Bronchial epithelial cell (primary cell): Measurements from ENCODE around the gene RIMBP3B. TPM values are rescaled to one million over a fixed set of nuclear protein-coding genes. Genes with fewer than 3 reads are reported as not detected.
"Not testable (repeated sequence)": the region's sequence is repeated elsewhere in the genome, so short reads cannot be mapped to it uniquely, and the experiment has no call there.

ENCODE experiments used
- DNase-seq: peaks from one replicate; pipeline ENCODE4 v3.0.0-alpha.2; 2010; ENCODE audit warnings: low read depth
- FAIRE-seq: peaks from 2 replicates; lab custom pipeline; 2011; peaks lifted over from hg19 to GRCh38; lab: Jason Lieb, UNC
- H3K27me3 ChIP-seq: 2 replicates; pipeline ENCODE4 v1.5.1; 2011; ENCODE audit warnings: low read length; ENCODE audit not compliant: control insufficient read depth, insufficient read depth
- H3K36me3 ChIP-seq: 2 replicates; pipeline ENCODE4 v1.5.1; 2011; ENCODE audit warnings: low read length; ENCODE audit not compliant: control insufficient read depth, insufficient read depth
- H3K4me3 ChIP-seq: 2 replicates; pipeline ENCODE4 v1.5.1; 2011; ENCODE audit warnings: mild to moderate bottlenecking, low read depth, low read length, control low read depth
- total RNA-seq: library from RNA; depleted of rRNA; stranded (reverse); fragments of >200 nt; gene quantifications from 2 replicates; pipeline ENCODE4 v1.2.1, GENCODE V29; 2014

The RIMBP3B gene, protein sequence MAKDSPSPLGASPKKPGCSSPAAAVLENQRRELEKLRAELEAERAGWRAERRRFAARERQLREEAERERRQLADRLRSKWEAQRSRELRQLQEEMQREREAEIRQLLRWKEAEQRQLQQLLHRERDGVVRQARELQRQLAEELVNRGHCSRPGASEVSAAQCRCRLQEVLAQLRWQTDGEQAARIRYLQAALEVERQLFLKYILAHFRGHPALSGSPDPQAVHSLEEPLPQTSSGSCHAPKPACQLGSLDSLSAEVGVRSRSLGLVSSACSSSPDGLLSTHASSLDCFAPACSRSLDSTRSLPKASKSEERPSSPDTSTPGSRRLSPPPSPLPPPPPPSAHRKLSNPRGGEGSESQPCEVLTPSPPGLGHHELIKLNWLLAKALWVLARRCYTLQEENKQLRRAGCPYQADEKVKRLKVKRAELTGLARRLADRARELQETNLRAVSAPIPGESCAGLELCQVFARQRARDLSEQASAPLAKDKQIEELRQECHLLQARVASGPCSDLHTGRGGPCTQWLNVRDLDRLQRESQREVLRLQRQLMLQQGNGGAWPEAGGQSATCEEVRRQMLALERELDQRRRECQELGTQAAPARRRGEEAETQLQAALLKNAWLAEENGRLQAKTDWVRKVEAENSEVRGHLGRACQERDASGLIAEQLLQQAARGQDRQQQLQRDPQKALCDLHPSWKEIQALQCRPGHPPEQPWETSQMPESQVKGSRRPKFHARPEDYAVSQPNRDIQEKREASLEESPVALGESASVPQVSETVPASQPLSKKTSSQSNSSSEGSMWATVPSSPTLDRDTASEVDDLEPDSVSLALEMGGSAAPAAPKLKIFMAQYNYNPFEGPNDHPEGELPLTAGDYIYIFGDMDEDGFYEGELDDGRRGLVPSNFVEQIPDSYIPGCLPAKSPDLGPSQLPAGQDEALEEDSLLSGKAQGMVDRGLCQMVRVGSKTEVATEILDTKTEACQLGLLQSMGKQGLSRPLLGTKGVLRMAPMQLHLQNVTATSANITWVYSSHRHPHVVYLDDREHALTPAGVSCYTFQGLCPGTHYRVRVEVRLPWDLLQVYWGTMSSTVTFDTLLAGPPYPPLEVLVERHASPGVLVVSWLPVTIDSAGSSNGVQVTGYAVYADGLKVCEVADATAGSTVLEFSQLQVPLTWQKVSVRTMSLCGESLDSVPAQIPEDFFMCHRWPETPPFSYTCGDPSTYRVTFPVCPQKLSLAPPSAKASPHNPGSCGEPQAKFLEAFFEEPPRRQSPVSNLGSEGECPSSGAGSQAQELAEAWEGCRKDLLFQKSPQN (N-terminal part only)
- under 0.01 TPM in 1 of 2 replicates, not detected in the other for total RNA-seq

GRCh38 chr22:21383701-21384467 is at the start of gene RIMBP3B:
TSS of gene RIMBP3B (plus strand) at chr22:21383751. CDS start at chr22:21383859, 108 bp downstream.
- not testable (repeated sequence) for H3K4me3 ChIP-seq, DNase-seq, H3K27me3 ChIP-seq, FAIRE-seq, H3K36me3 ChIP-seq

GRCh38 chr22:21357527-21357926 is 26.0 kb upstream of the RIMBP3B start:
- not testable (repeated sequence) for FAIRE-seq, H3K27me3 ChIP-seq, H3K4me3 ChIP-seq, DNase-seq, H3K36me3 ChIP-seq

GRCh38 chr22:21360525-21360924 is 23.0 kb upstream of the RIMBP3B start:
- H3K36me3 ChIP-seq, FAIRE-seq, DNase-seq, H3K27me3 ChIP-seq, H3K4me3 ChIP-seq: not testable (repeated sequence)

GRCh38 chr22:21362473-21362872 is 21.1 kb upstream of the RIMBP3B start:
- not testable (repeated sequence) for DNase-seq, H3K27me3 ChIP-seq, H3K4me3 ChIP-seq, FAIRE-seq, H3K36me3 ChIP-seq

DNA sequence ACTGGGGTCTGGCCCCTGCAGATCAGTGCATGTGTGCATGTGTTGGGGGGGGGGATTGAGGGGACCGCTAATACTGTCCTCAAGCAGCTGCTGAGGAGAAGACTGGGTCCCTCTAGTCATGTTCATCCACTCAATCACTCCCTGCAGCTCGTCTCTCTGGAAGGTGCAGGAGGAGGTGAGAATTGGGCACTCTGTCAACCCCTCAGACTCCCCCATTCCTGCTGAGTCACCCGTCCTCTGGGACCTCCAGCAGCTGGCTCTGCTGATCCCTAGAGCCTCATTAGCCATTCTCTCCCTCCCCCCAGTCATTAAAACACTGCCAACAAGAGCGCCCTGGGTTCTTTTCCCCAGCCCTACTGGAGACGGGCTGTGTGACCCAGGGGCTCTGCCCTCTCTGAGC is 20.5 kb upstream of the RIMBP3B start:
- not testable (repeated sequence) for H3K36me3 ChIP-seq, DNase-seq, FAIRE-seq, H3K27me3 ChIP-seq, H3K4me3 ChIP-seq

DNA sequence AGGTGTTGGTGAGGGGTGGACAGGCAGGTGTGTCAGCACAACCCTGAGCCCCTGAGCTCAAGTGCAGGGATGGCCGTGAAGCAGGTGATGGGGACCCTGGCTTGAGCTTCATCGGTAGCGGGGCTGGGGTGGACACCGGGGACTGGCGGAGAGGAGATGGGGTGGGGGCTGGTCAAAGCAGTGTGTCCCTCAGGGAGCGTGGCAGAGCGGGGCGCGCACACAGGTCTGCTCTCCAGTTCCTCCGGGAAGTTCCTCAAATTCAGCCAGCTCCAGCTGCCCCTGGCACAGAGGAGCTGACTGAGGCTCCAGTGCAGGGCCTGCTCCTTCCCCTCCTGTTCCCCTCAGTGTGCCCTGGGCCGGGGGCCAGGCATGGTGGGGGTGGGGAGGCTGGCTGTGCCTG is 19.7 kb upstream of the RIMBP3B start:
- H3K27me3 ChIP-seq, FAIRE-seq, H3K4me3 ChIP-seq, DNase-seq, H3K36me3 ChIP-seq: not testable (repeated sequence)

GRCh38 chr22:21364362-21364761 is 19.2 kb upstream of the RIMBP3B start:
- FAIRE-seq, result not testable (repeated sequence)

GRCh38 chr22:21365337-21365736 is 18.2 kb upstream of the RIMBP3B start:
- not testable (repeated sequence) for FAIRE-seq, H3K27me3 ChIP-seq, H3K36me3 ChIP-seq, DNase-seq, H3K4me3 ChIP-seq

More at GRCh38 chr22:21364362-21364761, 19.2 kb upstream of the RIMBP3B start:
- DNase-seq, H3K4me3 ChIP-seq, H3K36me3 ChIP-seq, H3K27me3 ChIP-seq: not testable (repeated sequence)

- H3K36me3 ChIP-seq, FAIRE-seq, H3K27me3 ChIP-seq, DNase-seq, H3K4me3 ChIP-seq: not testable (repeated sequence)
Measured at GRCh38 chr22:21368603-21369310, 14.8 kb upstream of the RIMBP3B start.

DNA sequence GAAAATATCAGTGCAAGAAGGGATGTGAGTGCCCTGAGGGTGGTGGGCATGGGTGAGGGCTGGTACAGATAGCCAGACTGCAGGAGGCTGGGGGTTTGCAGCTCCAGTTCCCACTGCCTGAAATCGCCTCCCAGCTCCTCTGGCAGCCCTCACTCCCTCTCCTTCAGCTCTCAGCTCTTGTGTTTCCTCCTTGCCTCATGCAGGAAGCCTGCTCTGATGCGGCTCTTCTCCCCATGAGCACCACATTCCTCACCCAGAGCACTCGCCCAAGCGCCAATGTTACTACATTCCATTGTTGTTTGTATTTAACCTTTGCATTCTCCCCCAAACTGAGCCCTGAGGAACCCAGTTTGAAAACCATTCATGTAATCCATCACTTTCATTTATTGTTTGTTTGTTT is 7.7 kb upstream of the RIMBP3B start:
- H3K27me3 ChIP-seq, H3K4me3 ChIP-seq, DNase-seq, H3K36me3 ChIP-seq, FAIRE-seq: not testable (repeated sequence)

GRCh38 chr22:21384468-21385357 is 1.2 kb downstream of the RIMBP3B start:
- DNase-seq, H3K27me3 ChIP-seq, H3K4me3 ChIP-seq, FAIRE-seq, H3K36me3 ChIP-seq: not testable (repeated sequence)

- H3K36me3 ChIP-seq, H3K4me3 ChIP-seq, DNase-seq, H3K27me3 ChIP-seq, FAIRE-seq: not testable (repeated sequence)
Measured at GRCh38 chr22:21389480-21389879, 5.9 kb downstream of the RIMBP3B start.
